H9 (cell line): ENCODE data around the gene NMUR2. TPM values are rescaled to one million over a fixed set of nuclear protein-coding genes. Genes with fewer than 3 reads are reported as not detected.

Experiments
- DNase-seq: peaks from one replicate; pipeline ENCODE4 v3.0.0-alpha.2; 2017
- H2AFZ ChIP-seq: one replicate; pipeline ENCODE4 v1.6.1; 2013; ENCODE audit warnings: mild to moderate bottlenecking, low read length, control low read depth, moderate library complexity
- H2AK5ac ChIP-seq: 2 replicates; pipeline ENCODE4 v1.6.1; 2013; ENCODE audit warnings: low read length, control low read depth, mixed read lengths; ENCODE audit not compliant: insufficient read length
- H2BK120ac ChIP-seq: one replicate; pipeline ENCODE4 v1.6.1; 2013; ENCODE audit warnings: low read depth, mild to moderate bottlenecking, low read length, control low read depth, inconsistent platforms; ENCODE audit not compliant: poor library complexity, severe bottlenecking
- H2BK12ac ChIP-seq: 2 replicates; pipeline ENCODE4 v1.6.1; 2013; ENCODE audit warnings: low read length, control low read depth, mixed read lengths, low read depth; ENCODE audit not compliant: insufficient read length
- H2BK15ac ChIP-seq: 2 replicates; pipeline ENCODE4 v1.6.1; 2013; ENCODE audit warnings: low read depth, low read length, control low read depth
- H2BK20ac ChIP-seq: one replicate; pipeline ENCODE4 v1.6.1; 2013; ENCODE audit warnings: low read depth, mild to moderate bottlenecking, low read length, control low read depth, inconsistent platforms; ENCODE audit not compliant: poor library complexity, severe bottlenecking
- H2BK5ac ChIP-seq: 2 replicates; pipeline ENCODE4 v1.6.1; 2013; ENCODE audit warnings: low read length, control low read depth, mixed read lengths; ENCODE audit not compliant: insufficient read length
- H3K14ac ChIP-seq: 2 replicates; pipeline ENCODE4 v1.6.1; 2013; ENCODE audit warnings: low read length, control low read depth; ENCODE audit not compliant: insufficient read depth
- H3K18ac ChIP-seq: 2 replicates; pipeline ENCODE4 v1.6.1; 2013; ENCODE audit warnings: low read depth, mild to moderate bottlenecking, mixed read lengths, low read length, control low read depth; ENCODE audit not compliant: insufficient read length
- H3K23ac ChIP-seq: 2 replicates; pipeline ENCODE4 v1.6.1; 2013; ENCODE audit warnings: low read length, control low read depth, mixed read lengths, low read depth; ENCODE audit not compliant: insufficient read length
- H3K23me2 ChIP-seq: 2 replicates; pipeline ENCODE4 v1.6.1; 2013; ENCODE audit warnings: low read depth, mild to moderate bottlenecking, mixed read lengths, low read length, control low read depth; ENCODE audit not compliant: insufficient read length, poor library complexity, severe bottlenecking
- H3K27ac ChIP-seq: 2 replicates; pipeline ENCODE4 v1.5.1; 2013; ENCODE audit warnings: low read length, control low read depth, mixed read lengths, low read depth; ENCODE audit not compliant: insufficient read length
- H3K27me3 ChIP-seq: 2 replicates; pipeline ENCODE4 v1.6.1; 2013; ENCODE audit warnings: low read length, control low read depth, inconsistent platforms; ENCODE audit not compliant: insufficient read depth
- H3K4ac ChIP-seq: 2 replicates; pipeline ENCODE4 v1.6.1; 2013; ENCODE audit warnings: low read depth, mild to moderate bottlenecking, control low read depth, inconsistent platforms, low read length, moderate library complexity
- H3K4me1 ChIP-seq: 2 replicates; pipeline ENCODE4 v1.6.1; 2013; ENCODE audit warnings: low read length, control low read depth, inconsistent platforms; ENCODE audit not compliant: insufficient read depth
- H3K4me2 ChIP-seq: 2 replicates; pipeline ENCODE4 v1.6.1; 2013; ENCODE audit warnings: low read length, control low read depth, mixed read lengths; ENCODE audit not compliant: insufficient read length, insufficient read depth
- H3K56ac ChIP-seq: 2 replicates; pipeline ENCODE4 v1.6.1; 2013; ENCODE audit warnings: low read depth, mild to moderate bottlenecking, mixed read lengths, low read length, control low read depth; ENCODE audit not compliant: insufficient read length
- H3K79me1 ChIP-seq: 2 replicates; pipeline ENCODE4 v1.6.1; 2013; ENCODE audit warnings: low read depth, mild to moderate bottlenecking, moderate library complexity, low read length, control low read depth, inconsistent platforms; ENCODE audit not compliant: insufficient read depth, poor library complexity, severe bottlenecking
- H3K79me2 ChIP-seq: 2 replicates; pipeline ENCODE4 v1.6.1; 2013; ENCODE audit warnings: low read length, control low read depth, inconsistent platforms; ENCODE audit not compliant: insufficient read depth
- H3K9ac ChIP-seq: 2 replicates; pipeline ENCODE4 v1.6.1; 2013; ENCODE audit warnings: low read length, control low read depth, mixed read lengths; ENCODE audit not compliant: insufficient read length; ENCODE audit errors: extremely low read depth
- H3K9me3 ChIP-seq: one replicate; pipeline ENCODE4 v1.6.1; 2013; ENCODE audit warnings: low read depth, low read length, inconsistent platforms; ENCODE audit not compliant: control insufficient read depth
- H3T11ph ChIP-seq: one replicate; pipeline ENCODE4 v1.6.1; 2013; ENCODE audit warnings: mild to moderate bottlenecking, low read length, control low read depth, inconsistent platforms
- H4K20me1 ChIP-seq: one replicate; pipeline ENCODE4 v1.6.1; 2013; ENCODE audit not compliant: control insufficient read depth, insufficient read length, insufficient read depth
- H4K5ac ChIP-seq: 2 replicates; pipeline ENCODE4 v1.6.1; 2013; ENCODE audit warnings: low read depth, mild to moderate bottlenecking, mixed read lengths, low read length, control low read depth; ENCODE audit not compliant: insufficient read length
- H4K8ac ChIP-seq: replicated peaks from 2 replicates; pipeline ENCODE4 v1.6.1; 2013; ENCODE audit warnings: low read length, control low read depth, mixed read lengths, low read depth; ENCODE audit not compliant: insufficient read length
- H4K91ac ChIP-seq: 2 replicates; pipeline ENCODE4 v1.6.1; 2013; ENCODE audit warnings: low read depth, mild to moderate bottlenecking, moderate library complexity, mixed read lengths, low read length, control low read depth; ENCODE audit not compliant: insufficient read length
- H3K27ac Mint-ChIP-seq, 3 experiments: 2 replicates in 2 of 3; 3 replicates in 1 of 3; pipeline ENCODE4 v1.8.0; 2020 to 2021; ENCODE audit warnings: mixed read lengths in 3 of 3, mild to moderate bottlenecking in 1 of 3, moderate library complexity in 1 of 3
- H3K27me3 Mint-ChIP-seq: 2 replicates; pipeline ENCODE4 v1.8.0; 2021; ENCODE audit warnings: low read depth, mild to moderate bottlenecking, moderate library complexity, mixed read lengths
- H3K36me3 Mint-ChIP-seq, 3 experiments: 2 replicates in 2 of 3; 3 replicates in 1 of 3; pipeline ENCODE4 v1.8.0; 2020 to 2021; ENCODE audit warnings: low read depth in 3 of 3, mixed read lengths in 3 of 3; ENCODE audit not compliant: insufficient read depth in 1 of 3
- H3K4me1 Mint-ChIP-seq, 2 experiments: 2 replicates each; pipeline ENCODE4 v1.8.0; 2020; ENCODE audit warnings: mixed read lengths in 2 of 2
- H3K4me3 Mint-ChIP-seq, 2 experiments: 2 replicates in 1 of 2; 3 replicates in 1 of 2; pipeline ENCODE4 v1.8.0; 2020 to 2021; ENCODE audit warnings: mild to moderate bottlenecking in 2 of 2, mixed read lengths in 2 of 2, moderate library complexity in 1 of 2
- H3K9me3 Mint-ChIP-seq, 2 experiments: 2 replicates in 1 of 2; 3 replicates in 1 of 2; pipeline ENCODE4 v1.8.0; 2020; ENCODE audit warnings: mild to moderate bottlenecking in 2 of 2, mixed read lengths in 2 of 2, moderate library complexity in 1 of 2
- CTCF ChIP-seq: fragments of 200-600 bp; sonication (generic); conservative IDR thresholded peaks from 3 replicates; pipeline ENCODE4 v1.8.0; 2021; ENCODE audit warnings: antibody characterized with exemption, mild to moderate bottlenecking
- WGBS: extraction: QIAGEN DNeasy Blood & Tissue Kit; methylation state at CpG from one replicate; pipeline ENCODE4 v1.1.7; 2013; ENCODE audit warnings: missing lambda C conversion rate, low lambda C conversion rate, mixed read lengths; ENCODE audit not compliant: insufficient read length; ENCODE audit errors: extremely low coverage; 5-methylcytosine and 5-hydroxymethylcytosine counted together
- total RNA-seq: library from RNA; stranded (reverse); gene quantifications from 2 replicates; pipeline ENCODE4 v1.2.1, GENCODE V29; 2021

The NMUR2 gene
- total RNA-seq, 1 experiment from 2014 or later: 0.11 TPM

GRCh38 chr5:152376886-152377285 is 28.2 kb downstream of the NMUR2 start:
- H2BK120ac ChIP-seq: no peak overlapping the region
- TF ChIP-seq CTCF: no peak

More at GRCh38 chr5:152376886-152377285, 28.2 kb downstream of the NMUR2 start:
- Mint-ChIP-seq H3K36me3 (no peaks in the 10 kb centered on the region; a peak in 1 of 7 replicates), H3K27ac (no peak overlapping the region), H3K4me1 (no peaks in the 10 kb centered on the region; a peak in 1 of 4 replicates), H3K4me3 (no peak overlapping the region), H3K9me3 (no peaks in the 10 kb centered on the region; a peak in 1 of 5 replicates), H3K27me3 (no peaks in the 10 kb centered on the region)
- Histone ChIP-seq H3K14ac (no peak overlapping the region), H4K20me1 (no peaks in the 10 kb centered on the region), H3K27ac (no peak overlapping the region), H4K8ac (no peak overlapping the region), H4K5ac (no peak overlapping the region), H3K23ac (no peak overlapping the region), H3K9ac (no peak overlapping the region), H3K56ac (no peak overlapping the region), H3K4me2 (no peak overlapping the region), H3K4me1 (no peaks in the 10 kb centered on the region), H2BK12ac (no peak overlapping the region), H2AFZ (no peak overlapping the region), H2BK20ac (no peak overlapping the region), H3K79me1 (no peaks in the 10 kb centered on the region), H3K79me2 (no peaks in the 10 kb centered on the region), H3K18ac (no peak overlapping the region), H3K27me3 (no peaks in the 10 kb centered on the region), H2BK5ac (no peak overlapping the region), H2AK5ac (no peak overlapping the region), H3K9me3 (no peaks in the 10 kb centered on the region), H2BK15ac (no peak overlapping the region), H3K4ac (no peak overlapping the region), H4K91ac (no peak overlapping the region), H3K23me2 (no peaks in the 10 kb centered on the region), H3T11ph (no peak overlapping the region)
- no peak for DNase-seq
- WGBS: no CpG with 5 or more reads among the region's 4 CpGs
